Stimulated activated CD8-positive, alpha-beta memory T cell treated with anti-CD3 and anti-CD28 coated beads, Interleukin-4, amount 100 ng/mL, for 24 hours (primary cell): ENCODE results near the gene GATAD2A.

Source experiments
- DNase-seq: peaks from one replicate; pipeline ENCODE4 v3.0.0-alpha.2; 2020; ENCODE audit warnings: low read depth

GATAD2A gene

GRCh38 chr19:19422156-19422555 is 16.7 kb downstream of the GATAD2A start:
- DNase-seq, result no peak

- no peak for DNase-seq
Measured at GRCh38 chr19:19423322-19423721, 17.8 kb downstream of the GATAD2A start.

GRCh38 chr19:19425170-19425875 is 19.8 kb downstream of the GATAD2A start:
- no peak for DNase-seq

GRCh38 chr19:19426216-19426615 is 20.7 kb downstream of the GATAD2A start:
- DNase-seq, result no peak

- no peak for DNase-seq
Measured at GRCh38 chr19:19426799-19427198, 21.3 kb downstream of the GATAD2A start.

- DNase-seq, result no peak
Measured at GRCh38 chr19:19427302-19427701, 21.8 kb downstream of the GATAD2A start.

GRCh38 chr19:19427944-19428343 is 22.5 kb downstream of the GATAD2A start:
- DNase-seq, result no peak

- no peak for DNase-seq
Measured at GRCh38 chr19:19428746-19429145, 23.3 kb downstream of the GATAD2A start.

- no peak for DNase-seq
Measured at GRCh38 chr19:19429361-19429760, 23.9 kb downstream of the GATAD2A start.

- no peak for DNase-seq
Measured at GRCh38 chr19:19432732-19433131, 27.3 kb downstream of the GATAD2A start.

- no peak for DNase-seq
Measured at GRCh38 chr19:19433666-19434213, 28.3 kb downstream of the GATAD2A start.

- DNase-seq, result no peak
Measured at GRCh38 chr19:19434483-19435045, 29.1 kb downstream of the GATAD2A start.

- DNase-seq, result no peak
Measured at GRCh38 chr19:19436137-19436691, 30.7 kb downstream of the GATAD2A start.

- no peak for DNase-seq
Measured at GRCh38 chr19:19438366-19439175, 33.1 kb downstream of the GATAD2A start.

- DNase-seq, result no peak
Measured at GRCh38 chr19:19439176-19439482, 33.7 kb downstream of the GATAD2A start.

- DNase-seq, result no peak
Measured at GRCh38 chr19:19443283-19443682, 37.8 kb downstream of the GATAD2A start.

- no peak for DNase-seq
Measured at GRCh38 chr19:19443902-19444680, 38.6 kb downstream of the GATAD2A start.

GRCh38 chr19:19444681-19445155 is 39.2 kb downstream of the GATAD2A start:
- DNase-seq, result no peak

GRCh38 chr19:19445288-19445687 is 39.8 kb downstream of the GATAD2A start:
- DNase-seq, result no peak

GRCh38 chr19:19445911-19446361 is 40.5 kb downstream of the GATAD2A start:
- no peak for DNase-seq

- no peak for DNase-seq
Measured at GRCh38 chr19:19446655-19447437, 41.4 kb downstream of the GATAD2A start.
